Neutrophil (primary cell): ENCODE measurements around the gene STT3B.

Experiments used
- H3K27ac ChIP-seq: fragments of 200-600 bp; sonication (generic); 2 replicates; pipeline ENCODE4 v1.5.1; 2016; ENCODE audit warnings: mild to moderate bottlenecking, moderate library complexity
- H3K27me3 ChIP-seq: fragments of 200-600 bp; sonication (generic); 2 replicates; pipeline ENCODE4 v1.6.0; 2016; ENCODE audit warnings: mild to moderate bottlenecking
- H3K36me3 ChIP-seq: fragments of 200-600 bp; sonication (generic); 2 replicates; pipeline ENCODE4 v1.5.1; 2017
- H3K4me1 ChIP-seq, 2 experiments: fragments of 200-600 bp in 1 of 2; sonication (generic) in 1 of 2; 1 replicate in 1 of 2; 2 replicates in 1 of 2; pipeline versions ENCODE4 v1.5.1 to v1.6.1; 2013 to 2016; ENCODE audit warnings: low read depth in 1 of 2, low read length in 1 of 2, mild to moderate bottlenecking in 1 of 2, moderate library complexity in 1 of 2; ENCODE audit not compliant: control insufficient read depth in 1 of 2, insufficient read depth in 1 of 2
- H3K4me3 ChIP-seq, 2 experiments: fragments of 200-600 bp in 1 of 2; sonication (generic) in 1 of 2; 1 replicate in 1 of 2; 2 replicates in 1 of 2; pipeline ENCODE4 v1.5.1; 2013 to 2016; ENCODE audit warnings: low read depth in 1 of 2, low read length in 1 of 2, mild to moderate bottlenecking in 1 of 2, moderate library complexity in 1 of 2
- H3K9me3 ChIP-seq: fragments of 200-600 bp; sonication (generic); 2 replicates; pipeline ENCODE4 v1.5.1; 2016
- CTCF ChIP-seq: fragments of 200-600 bp; sonication (generic); IDR thresholded peaks from 2 replicates; pipeline ENCODE4 v1.5.1; 2016; ENCODE audit warnings: antibody characterized with exemption

The STT3B gene

GRCh38 chr3:31490502-31490901 is 42.2 kb upstream of the STT3B start:
- no peak overlapping the region for H3K4me3 ChIP-seq
- peaks cover 0 to under 1% of the 10 kb centered on the region in 2 experiments for H3K4me1 ChIP-seq
- H3K36me3 ChIP-seq = no peaks in the 10 kb centered on the region
- TF ChIP-seq CTCF = no peak
- H3K27me3 ChIP-seq = no peaks in the 10 kb centered on the region
- no peak overlapping the region for H3K27ac ChIP-seq
- no peaks in the 10 kb centered on the region for H3K9me3 ChIP-seq

- no peak overlapping the region for H3K4me3 ChIP-seq
- H3K27me3 ChIP-seq = no peaks in the 10 kb centered on the region
- no peaks in the 10 kb centered on the region for H3K4me1 ChIP-seq
- H3K9me3 ChIP-seq = no peaks in the 10 kb centered on the region
- no peak for TF ChIP-seq CTCF
- H3K36me3 ChIP-seq = no peaks in the 10 kb centered on the region
- H3K27ac ChIP-seq = no peak overlapping the region
Measured at GRCh38 chr3:31491660-31492059, 41.1 kb upstream of the STT3B start.

GRCh38 chr3:31493149-31493548 is 39.6 kb upstream of the STT3B start:
- no peaks in the 10 kb centered on the region for H3K9me3 ChIP-seq
- TF ChIP-seq CTCF = no peak

GRCh38 chr3:31495971-31496665 is 36.6 kb upstream of the STT3B start:
- H3K27ac ChIP-seq = no peak overlapping the region
- no peak overlapping the region for H3K4me3 ChIP-seq
- no peaks in the 10 kb centered on the region for H3K9me3 ChIP-seq
- no peaks in the 10 kb centered on the region for H3K36me3 ChIP-seq
- no peak for TF ChIP-seq CTCF
- no peaks in the 10 kb centered on the region for H3K4me1 ChIP-seq
- H3K27me3 ChIP-seq = no peaks in the 10 kb centered on the region

More at GRCh38 chr3:31493149-31493548, 39.6 kb upstream of the STT3B start:
- Histone ChIP-seq H3K27me3 (no peaks in the 10 kb centered on the region), H3K4me1 (no peaks in the 10 kb centered on the region), H3K27ac (no peak overlapping the region), H3K36me3 (no peaks in the 10 kb centered on the region), H3K4me3 (no peak overlapping the region)

GRCh38 chr3:31498791-31499190 is 33.9 kb upstream of the STT3B start:
- no peak for TF ChIP-seq CTCF
- Histone ChIP-seq H3K27me3 (no peaks in the 10 kb centered on the region), H3K27ac (no peak overlapping the region), H3K36me3 (no peaks in the 10 kb centered on the region), H3K4me3 (no peak overlapping the region), H3K9me3 (no peaks in the 10 kb centered on the region), H3K4me1 (no peaks in the 10 kb centered on the region)
